AG09309 (cell line): ENCODE results near the gene FUBP3.

Experiments used
- DNase-seq: peaks from one replicate; pipeline ENCODE4 v3.0.0-alpha.2; 2010; ENCODE audit warnings: low read depth
- H3K4me3 ChIP-seq: 2 replicates; pipeline ENCODE4 v1.5.1; 2011; ENCODE audit warnings: mild to moderate bottlenecking, low read depth, low read length, moderate library complexity; ENCODE audit not compliant: control insufficient read depth
- CTCF ChIP-seq: IDR thresholded peaks from 2 replicates; pipeline ENCODE4 v1.5.1; 2011; ENCODE audit warnings: mild to moderate bottlenecking, low read depth, low read length, inconsistent platforms; ENCODE audit not compliant: insufficient read depth, control insufficient read depth; ENCODE audit errors: missing control alignments

FUBP3 gene

GRCh38 chr9:130536701-130537107 is 42.7 kb upstream of the FUBP3 start:
- no peak overlapping the region for H3K4me3 ChIP-seq
- DNase-seq, result no peak

GRCh38 chr9:130537346-130538050 is 41.9 kb upstream of the FUBP3 start:
- no peak for DNase-seq
- no peak overlapping the region for H3K4me3 ChIP-seq
- TF ChIP-seq CTCF, result no peak

More at GRCh38 chr9:130536701-130537107, 42.7 kb upstream of the FUBP3 start:
- TF ChIP-seq CTCF, result no peak

GRCh38 chr9:130539420-130540223 is 39.8 kb upstream of the FUBP3 start:
- H3K4me3 ChIP-seq, result no peak overlapping the region
- peak; percentile 43 for DNase-seq
- TF ChIP-seq CTCF, result no peak

- DNase-seq, result no peak
- no peak overlapping the region for H3K4me3 ChIP-seq
- TF ChIP-seq CTCF, result no peak
Observed at GRCh38 chr9:130541533-130541932, 37.8 kb upstream of the FUBP3 start.

GRCh38 chr9:130542038-130542437 is 37.3 kb upstream of the FUBP3 start:
- no peak for TF ChIP-seq CTCF
- no peak overlapping the region for H3K4me3 ChIP-seq
- DNase-seq, result no peak

- no peak for TF ChIP-seq CTCF
- DNase-seq, result no peak
Observed at GRCh38 chr9:130542457-130543228, 36.7 kb upstream of the FUBP3 start.

More at GRCh38 chr9:130542457-130543228, 36.7 kb upstream of the FUBP3 start:
- H3K4me3 ChIP-seq, result no peak overlapping the region
